ENCODE data around the gene SLC7A4. TPM values are rescaled to one million over a fixed set of nuclear protein-coding genes. Genes with fewer than 3 reads are reported as not detected.
"Not testable (repeated sequence)": the region's sequence is repeated elsewhere in the genome, so short reads cannot be mapped to it uniquely, and the experiment has no call there.

Gene SLC7A4
- polyA plus RNA-seq, 3 donors = 0.94 to 1.5 (median 1.4) TPM

- DNase-seq (ENCODE audit: low read depth in 3 of 3, low spot score in 2 of 3) = no peak
Measured at GRCh38 chr22:21043860-21044535, 11.6 kb upstream of the SLC7A4 start.

GRCh38 chr22:21042978-21043859 is 10.9 kb upstream of the SLC7A4 start:
- no peak for DNase-seq (ENCODE audit: low read depth in 3 of 3, low spot score in 2 of 3)

GRCh38 chr22:21041937-21042336 is 9.6 kb upstream of the SLC7A4 start:
- DNase-seq (ENCODE audit: low read depth in 3 of 3, low spot score in 2 of 3) = no peak

- not testable (repeated sequence) for DNase-seq (ENCODE audit: low read depth in 3 of 3, low spot score in 2 of 3)
Measured at GRCh38 chr22:21039158-21039557, 6.8 kb upstream of the SLC7A4 start.

- DNase-seq (ENCODE audit: low read depth in 3 of 3, low spot score in 2 of 3) = no peak
Measured at GRCh38 chr22:21038405-21038804, 6.0 kb upstream of the SLC7A4 start.

- no peak for DNase-seq (ENCODE audit: low read depth in 3 of 3, low spot score in 2 of 3)
Measured at GRCh38 chr22:21034989-21035388, 2.6 kb upstream of the SLC7A4 start.

GRCh38 chr22:21033895-21034294 is 1.5 kb upstream of the SLC7A4 start:
- DNase-seq (ENCODE audit: low read depth in 3 of 3, low spot score in 2 of 3) = no peak

- DNase-seq (ENCODE audit: low read depth in 3 of 3, low spot score in 2 of 3) = no peak
Measured at GRCh38 chr22:21032868-21033688, 717 bp upstream of the SLC7A4 start.

GRCh38 chr22:21031545-21032036 is 770 bp downstream of the SLC7A4 start:
- DNase-seq (ENCODE audit: low read depth in 3 of 3, low spot score in 2 of 3) = no peak

GRCh38 chr22:21030621-21031544 is 1.5 kb downstream of the SLC7A4 start:
- DNase-seq (ENCODE audit: low read depth in 3 of 3, low spot score in 2 of 3) = no peak

- DNase-seq (ENCODE audit: low read depth in 3 of 3, low spot score in 2 of 3) = no peak
Measured at GRCh38 chr22:21030032-21030431, 2.3 kb downstream of the SLC7A4 start.

GRCh38 chr22:21029486-21030025 is 2.8 kb downstream of the SLC7A4 start:
- DNase-seq (ENCODE audit: low read depth in 3 of 3, low spot score in 2 of 3) = no peak

GRCh38 chr22:21028277-21029251 is 3.8 kb downstream of the SLC7A4 start:
- no peak for DNase-seq (ENCODE audit: low read depth in 3 of 3, low spot score in 2 of 3)

- no peak for DNase-seq (ENCODE audit: low read depth in 3 of 3, low spot score in 2 of 3)
Measured at GRCh38 chr22:21026783-21027692, 5.3 kb downstream of the SLC7A4 start.

- DNase-seq (ENCODE audit: low read depth in 3 of 3, low spot score in 2 of 3) = no peak
Measured at GRCh38 chr22:21025763-21026755, 6.3 kb downstream of the SLC7A4 start.

- no peak for DNase-seq (ENCODE audit: low read depth in 3 of 3, low spot score in 2 of 3)
Measured at GRCh38 chr22:21025266-21025665, 7.1 kb downstream of the SLC7A4 start.

Measured in right renal cortex interstitium (tissue), 3 donors.